Middle frontal gyrus (tissue), 1 donor: ENCODE measurements around the gene ZEB2.

Source experiments
- DNase-seq: peaks from one replicate; pipeline ENCODE4 v3.0.0-alpha.2; 2015; ENCODE audit warnings: low spot score; ENCODE audit errors: extremely low spot score

ZEB2 gene

GRCh38 chr2:144472046-144472412 lies 47.9 kb downstream of the ZEB2 start:
- no peak for DNase-seq

- DNase-seq = no peak
These were observed 48.4 kb downstream of the ZEB2 start for GRCh38 chr2:144471305-144472045.

- DNase-seq = no peak
These were observed 49.1 kb downstream of the ZEB2 start for GRCh38 chr2:144470816-144471215.

- no peak for DNase-seq
These were observed 49.6 kb downstream of the ZEB2 start for GRCh38 chr2:144470334-144470733.

- no peak for DNase-seq
These were observed 50.1 kb downstream of the ZEB2 start for GRCh38 chr2:144469798-144470197.

GRCh38 chr2:144468823-144469595 lies 50.9 kb downstream of the ZEB2 start:
- no peak for DNase-seq

GRCh38 chr2:144467502-144468137 lies 52.3 kb downstream of the ZEB2 start:
- DNase-seq = no peak

GRCh38 chr2:144466637-144467036 lies 53.3 kb downstream of the ZEB2 start:
- DNase-seq = peak; percentile 56

GRCh38 chr2:144465749-144466148 lies 54.2 kb downstream of the ZEB2 start:
- no peak for DNase-seq

GRCh38 chr2:144464730-144465129 lies 55.2 kb downstream of the ZEB2 start:
- no peak for DNase-seq

GRCh38 chr2:144463266-144463665 lies 56.7 kb downstream of the ZEB2 start:
- DNase-seq = no peak

GRCh38 chr2:144462266-144462665 lies 57.7 kb downstream of the ZEB2 start:
- DNase-seq = no peak

GRCh38 chr2:144461308-144461766 lies 58.6 kb downstream of the ZEB2 start:
- peak; percentile 76 for DNase-seq

GRCh38 chr2:144460727-144461307 lies 59.1 kb downstream of the ZEB2 start:
- DNase-seq = no peak

- DNase-seq = no peak
These were observed 60.0 kb downstream of the ZEB2 start for GRCh38 chr2:144459937-144460336.

GRCh38 chr2:144459286-144459685 lies 60.6 kb downstream of the ZEB2 start:
- DNase-seq = no peak

- DNase-seq = no peak
These were observed 61.4 kb downstream of the ZEB2 start for GRCh38 chr2:144458541-144458940.

GRCh38 chr2:144456680-144457079 lies 63.2 kb downstream of the ZEB2 start:
- DNase-seq = no peak

GRCh38 chr2:144455987-144456386 lies 63.9 kb downstream of the ZEB2 start:
- DNase-seq = no peak

GRCh38 chr2:144454466-144455287 lies 65.2 kb downstream of the ZEB2 start:
- no peak for DNase-seq
